ENCODE data around the gene GORAB.
A peak's percentile ranks its signal among the peaks of the same experiment; 100 is the strongest.

Gene GORAB

DNA sequence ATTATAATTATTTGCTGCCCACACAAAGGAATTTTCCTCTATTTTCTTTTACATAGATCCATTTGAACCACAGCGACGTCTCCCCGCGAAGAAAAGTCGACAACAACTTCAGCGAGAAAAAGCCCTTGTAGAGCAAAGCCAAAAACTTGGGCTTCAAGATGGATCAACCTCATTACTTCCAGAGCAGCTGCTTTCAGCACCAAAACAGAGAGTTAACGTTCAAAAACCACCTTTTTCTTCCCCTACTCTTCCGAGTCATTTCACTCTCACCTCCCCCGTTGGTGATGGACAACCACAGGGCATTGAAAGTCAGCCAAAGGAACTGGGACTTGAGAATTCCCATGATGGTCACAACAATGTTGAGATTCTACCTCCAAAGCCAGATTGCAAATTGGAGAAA, 7.2 kb downstream of the GORAB start:
- no peak for DNase-seq

DNA sequence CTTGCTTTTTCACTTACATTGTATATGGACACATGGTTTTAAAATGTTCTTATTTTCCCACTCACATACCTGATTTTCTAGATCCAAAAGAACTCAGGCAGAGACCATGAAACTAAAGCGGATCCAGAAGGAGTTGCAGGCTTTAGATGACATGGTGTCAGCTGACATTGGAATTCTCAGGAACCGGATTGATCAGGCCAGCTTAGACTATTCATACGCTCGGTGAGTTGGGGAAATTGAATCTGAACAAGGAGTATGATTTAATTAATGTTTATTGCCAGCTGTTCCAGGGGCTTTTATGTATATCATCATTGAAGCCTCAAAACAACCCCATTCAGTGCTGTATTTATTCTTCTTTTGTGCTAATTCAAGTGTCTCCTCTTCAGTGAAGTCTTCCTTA, 12.7 kb downstream of the GORAB start:
- no peak for DNase-seq

DNA sequence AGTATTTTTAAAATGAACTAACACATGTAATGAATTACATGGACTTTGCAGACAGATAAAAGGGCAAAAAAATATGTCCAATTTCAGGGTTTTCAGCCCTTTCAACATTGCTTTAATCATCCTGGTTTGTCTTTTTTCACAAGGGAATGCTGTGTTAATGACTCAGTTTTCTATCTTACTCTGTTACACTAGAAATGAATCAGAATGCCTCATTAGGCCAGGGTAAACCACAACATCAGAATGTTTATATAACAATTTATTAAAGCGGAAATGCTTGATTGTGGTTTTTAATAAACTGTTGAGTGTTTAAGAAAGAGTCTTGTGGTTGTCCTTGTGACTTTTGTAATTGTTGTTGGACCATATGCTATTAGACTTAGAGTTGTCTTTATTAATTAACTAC, 13.5 kb downstream of the GORAB start:
- DNase-seq, result no peak

DNA sequence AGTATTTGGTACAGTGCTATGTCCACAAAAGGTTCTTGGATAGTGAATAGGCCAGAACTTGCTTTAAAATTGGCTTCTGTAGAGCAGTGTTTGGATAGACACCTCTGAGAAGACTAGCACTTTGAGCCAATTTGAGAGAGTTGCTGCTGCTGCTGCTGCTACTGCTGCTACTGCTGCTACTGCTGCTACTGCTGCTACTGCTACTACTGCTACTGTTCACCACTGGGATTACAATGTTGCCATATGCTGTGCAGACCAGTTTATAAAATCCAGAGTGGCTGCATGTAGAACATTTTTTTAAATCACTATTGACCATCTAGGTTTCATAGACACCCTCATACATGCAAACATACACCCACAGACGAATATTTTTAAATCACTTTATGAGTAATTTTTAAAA, 15.3 kb downstream of the GORAB start:
- no peak for DNase-seq

DNA sequence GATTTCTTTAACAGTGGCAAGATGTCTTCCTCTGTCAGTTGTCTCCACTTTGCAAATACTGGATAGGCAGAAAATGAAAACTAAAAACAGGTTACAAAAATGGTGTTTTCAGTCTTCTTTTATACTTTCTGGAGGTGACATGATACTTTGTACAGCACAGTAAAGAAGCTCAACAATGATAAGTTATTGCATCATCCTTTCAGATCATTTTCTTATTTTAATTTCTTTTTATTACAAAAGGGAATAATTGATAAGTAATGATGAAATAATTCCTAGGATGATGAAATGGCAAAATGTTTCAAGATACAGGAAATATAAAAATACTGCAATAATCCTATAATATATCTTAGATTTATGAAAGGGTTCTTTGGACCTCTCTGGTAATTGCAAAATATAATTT, 16.5 kb downstream of the GORAB start:
- DNase-seq, result no peak

DNA sequence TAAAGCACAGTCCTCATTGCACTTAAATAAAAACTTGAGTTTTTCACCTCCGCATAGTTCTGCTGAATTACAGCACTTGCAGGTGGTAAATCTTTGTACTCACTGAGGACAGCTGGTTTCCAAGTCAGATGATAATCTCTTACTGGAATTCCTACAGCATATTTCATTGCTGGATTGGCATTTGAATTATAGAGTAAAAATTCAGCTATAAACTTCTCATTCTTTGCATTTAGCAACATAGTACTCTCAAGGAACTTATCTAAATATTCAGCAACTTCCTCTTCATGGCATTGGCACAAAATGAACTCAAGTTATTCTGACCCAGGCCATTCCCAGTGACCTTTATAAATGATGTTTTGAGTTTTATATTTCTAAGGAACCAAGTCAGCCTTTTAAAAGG, 23.4 kb downstream of the GORAB start:
- DNase-seq, result no peak

DNA sequence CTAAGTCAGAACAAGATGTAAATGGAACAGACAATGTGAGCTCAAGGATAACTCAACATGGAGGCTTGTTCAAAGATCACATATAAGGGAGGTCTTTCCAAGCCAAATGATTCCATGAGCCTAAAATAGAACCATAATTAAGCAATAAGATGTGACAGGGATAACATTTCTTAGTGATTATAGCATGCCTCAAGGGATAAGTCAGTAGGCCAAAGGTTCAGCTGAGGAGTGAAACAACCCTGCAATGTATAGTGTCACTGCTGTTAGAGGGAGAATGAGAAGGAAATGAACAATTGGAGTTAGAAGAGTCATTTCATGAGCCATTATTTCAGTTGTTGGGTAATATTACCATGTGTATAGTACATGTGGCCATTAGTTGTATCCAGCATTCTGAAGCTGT, 25.0 kb downstream of the GORAB start:
- DNase-seq, result no peak

DNA sequence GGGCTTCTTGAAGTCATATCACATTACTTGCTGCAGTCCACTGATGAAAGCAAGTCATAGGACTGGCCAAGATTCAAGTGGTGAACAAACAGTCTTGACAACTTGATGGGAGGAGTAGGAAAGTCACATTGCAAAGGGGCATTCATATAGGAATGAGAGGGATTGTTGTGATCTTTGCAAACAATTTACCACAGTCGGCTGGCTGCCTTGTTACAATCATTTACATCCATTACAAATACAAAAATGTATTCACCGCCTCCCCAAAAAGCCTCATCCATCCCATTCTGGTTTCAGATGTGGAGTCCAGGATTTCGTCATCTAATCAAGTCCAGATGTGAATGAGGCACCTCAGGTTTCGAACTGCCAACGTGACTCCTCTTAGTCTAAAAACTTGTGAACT, 26.8 kb downstream of the GORAB start:
- DNase-seq, result no peak

DNA sequence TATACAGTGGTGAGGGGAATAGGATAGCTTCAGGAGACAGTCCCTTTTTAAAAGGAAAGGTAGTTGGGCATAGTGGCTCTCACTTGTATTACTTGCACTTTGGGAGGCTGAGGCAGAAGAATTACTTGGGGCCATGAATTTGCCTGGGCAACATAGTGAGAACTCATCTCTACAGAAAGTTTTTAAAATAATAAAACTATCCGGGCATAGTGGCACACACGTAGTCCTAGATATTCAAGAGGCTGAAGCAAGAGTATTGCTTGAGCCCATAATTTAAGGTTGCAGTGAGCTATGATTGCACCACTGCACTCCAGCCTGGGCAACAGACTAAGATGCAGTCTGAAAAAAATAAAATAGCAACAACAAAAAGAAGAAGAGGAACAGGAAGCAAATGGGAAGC, 27.2 kb downstream of the GORAB start:
- DNase-seq, result no peak

DNA sequence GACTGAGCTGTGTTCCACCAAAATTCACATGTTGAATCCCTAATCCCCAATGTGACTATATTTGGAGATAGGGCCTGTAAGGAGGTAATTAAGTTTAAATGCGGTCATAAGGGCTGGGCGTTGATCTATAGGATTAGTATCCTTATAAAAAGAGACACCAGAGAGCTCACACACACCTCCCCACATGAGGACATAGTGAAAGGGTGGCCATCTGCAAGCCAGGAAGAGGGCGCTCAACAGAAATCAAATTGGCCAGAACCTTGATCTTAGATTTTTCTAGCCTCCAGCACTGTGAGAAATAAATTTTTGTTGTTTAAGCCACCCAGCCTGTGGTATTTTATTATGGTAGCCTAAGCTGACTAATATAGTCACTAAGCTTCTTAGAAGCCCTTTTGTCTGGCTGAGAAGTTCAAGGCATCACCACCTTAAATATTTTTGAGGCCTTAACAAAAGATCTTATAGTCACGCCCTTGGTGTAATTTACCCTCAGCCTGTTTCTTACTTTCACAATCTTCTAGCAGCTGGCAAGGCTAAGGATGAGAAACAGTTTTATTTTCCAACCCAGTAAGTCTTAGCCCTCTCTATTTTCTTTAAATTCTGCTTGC, 28.8 kb downstream of the GORAB start:
- no peak for DNase-seq

DNA sequence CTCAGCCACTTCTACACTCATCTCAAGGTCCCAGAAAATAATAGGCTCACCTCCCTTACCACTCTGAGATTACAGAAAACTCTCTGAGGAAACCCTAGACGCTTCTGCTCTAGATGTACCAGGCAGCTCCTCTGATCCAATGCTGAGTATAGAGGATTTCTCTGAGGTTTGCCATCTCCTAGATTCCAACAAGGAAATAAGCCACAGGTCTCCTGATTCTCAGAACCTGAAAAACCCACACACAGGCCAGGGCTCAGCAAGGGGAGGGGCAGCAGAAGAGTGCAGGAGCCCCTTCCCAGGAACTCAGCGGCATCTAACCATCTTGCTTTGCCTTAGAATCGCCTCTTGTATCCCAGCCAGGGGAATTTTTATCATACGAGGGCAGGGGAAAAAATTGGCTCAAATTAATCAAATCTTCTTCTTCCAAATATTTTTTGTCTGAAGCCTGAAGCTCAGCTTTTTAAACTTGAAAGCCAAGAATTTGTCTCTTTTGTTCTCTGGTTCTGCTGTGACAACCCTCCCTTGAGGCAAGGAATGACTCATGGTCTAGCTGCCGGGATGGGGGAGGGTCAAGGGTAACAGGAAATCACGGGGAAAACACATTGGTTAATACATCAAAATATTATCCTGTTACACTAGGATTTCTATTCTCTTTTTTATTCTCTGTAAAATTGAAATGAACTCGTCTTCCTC, 30.8 kb downstream of the GORAB start:
- DNase-seq, result peak; percentile 38

DNA sequence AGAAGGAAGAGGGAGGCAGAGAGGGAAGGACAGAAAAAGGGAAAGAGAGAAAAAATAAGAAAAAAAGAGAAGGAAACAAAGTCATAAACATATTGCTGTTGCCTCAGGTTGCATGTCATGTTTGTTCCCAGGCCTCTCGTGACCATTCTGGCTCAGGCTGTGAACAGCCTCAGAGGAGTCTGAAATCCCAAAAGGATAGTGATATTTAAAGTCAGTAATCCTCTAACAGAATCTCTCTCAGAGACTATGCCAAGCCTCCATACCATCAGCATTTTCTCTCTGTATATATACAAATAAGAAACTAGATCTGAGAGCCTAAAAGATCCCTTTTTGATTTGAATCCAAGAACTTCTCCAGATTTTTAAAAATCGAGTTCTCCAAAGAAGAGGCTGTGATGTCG, 35.2 kb downstream of the GORAB start:
- no peak for DNase-seq

DNA sequence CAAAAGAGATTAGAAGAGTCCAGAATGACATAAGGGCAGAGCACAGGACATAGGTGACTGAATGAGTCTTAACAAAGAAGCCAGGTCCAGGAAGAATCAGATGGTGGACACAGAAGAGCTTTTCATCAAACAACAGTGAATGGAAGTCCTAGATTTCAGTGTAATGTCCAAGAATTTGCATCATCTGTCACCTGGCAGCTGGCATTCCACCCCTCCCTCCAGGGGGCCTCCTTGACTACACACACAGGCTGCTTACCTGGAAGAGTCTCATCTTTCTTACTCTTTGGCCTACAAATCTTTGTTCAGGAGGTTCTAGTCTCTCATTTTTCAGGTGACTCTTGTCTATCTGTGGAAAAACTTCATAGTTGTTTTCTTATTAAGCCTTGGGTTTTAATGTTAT, 36.2 kb downstream of the GORAB start:
- DNase-seq, result no peak

DNA sequence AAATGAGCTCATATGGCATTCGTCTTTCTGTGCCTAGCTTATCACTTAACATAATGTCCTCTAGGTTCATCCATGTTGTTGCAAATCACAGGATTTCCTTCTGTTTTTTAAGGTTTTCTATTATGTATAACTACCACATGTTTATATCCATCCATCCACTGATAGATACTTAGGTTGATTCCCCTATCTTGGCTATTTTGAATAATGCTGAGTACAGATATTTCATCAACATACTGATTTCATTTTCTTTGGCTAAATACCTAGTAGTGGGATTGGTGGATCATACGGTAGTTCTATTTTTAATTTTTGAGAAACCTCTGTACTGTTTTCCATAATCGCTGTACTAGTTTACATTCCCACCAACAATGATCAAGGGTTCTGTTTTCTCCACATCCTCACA, 45.0 kb downstream of the GORAB start:
- DNase-seq, result no peak

DNA sequence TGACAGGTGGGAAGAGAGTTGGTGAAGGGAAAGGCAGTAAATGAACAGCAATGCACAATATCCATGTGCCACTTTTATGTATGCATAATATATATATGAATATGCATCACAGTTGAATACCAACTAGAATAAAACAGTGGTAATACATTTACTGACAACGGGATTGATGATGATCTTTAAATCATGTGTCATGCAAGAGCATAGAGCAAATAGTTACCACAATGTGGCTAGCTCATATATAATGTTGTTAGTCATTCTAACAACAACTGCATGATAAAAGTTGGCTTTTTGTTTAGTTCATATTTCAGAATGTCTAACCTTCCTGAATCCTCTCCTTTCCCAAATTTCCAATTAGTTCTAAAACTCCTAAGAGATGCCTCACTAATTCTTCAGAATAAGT, 46.4 kb downstream of the GORAB start:
- no peak for DNase-seq

DNA sequence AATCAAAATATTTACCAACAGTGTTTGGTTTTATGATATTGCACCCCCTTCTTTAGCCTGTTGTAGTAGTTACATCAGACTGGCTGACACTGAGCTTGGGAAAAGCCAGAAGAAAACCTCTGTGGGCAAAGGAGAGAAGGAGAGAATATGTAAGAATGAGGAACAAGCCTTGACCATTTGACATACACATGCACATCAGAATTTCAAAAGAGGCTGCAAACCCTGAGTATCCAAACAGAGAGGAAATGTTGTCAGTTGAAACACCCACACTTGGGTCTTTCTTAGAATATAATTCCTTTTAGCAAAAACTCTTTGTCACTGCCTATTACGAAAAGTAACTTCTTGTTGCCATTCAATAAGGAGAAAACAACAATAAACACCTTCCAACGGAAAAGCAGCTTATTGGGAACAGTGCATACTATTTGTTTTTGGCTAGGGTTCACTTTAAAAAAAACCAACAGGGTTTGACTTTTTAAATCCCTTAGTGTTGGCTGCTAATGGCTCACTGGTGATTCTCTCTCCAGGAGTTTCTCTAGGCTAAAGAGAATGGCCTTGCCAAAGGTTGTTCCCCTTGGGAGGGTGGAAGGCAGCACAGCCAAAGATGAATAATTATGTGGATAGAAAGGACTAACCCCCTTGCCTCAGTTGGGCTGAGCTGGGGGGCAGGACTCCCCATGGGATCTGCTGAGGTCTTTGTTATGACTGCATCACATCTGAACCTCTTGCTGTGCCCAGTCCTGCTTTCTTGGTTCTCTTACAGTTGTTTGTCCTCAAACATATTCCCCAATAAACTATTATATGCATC, 48.9 kb downstream of the GORAB start:
- no peak for DNase-seq

DNA sequence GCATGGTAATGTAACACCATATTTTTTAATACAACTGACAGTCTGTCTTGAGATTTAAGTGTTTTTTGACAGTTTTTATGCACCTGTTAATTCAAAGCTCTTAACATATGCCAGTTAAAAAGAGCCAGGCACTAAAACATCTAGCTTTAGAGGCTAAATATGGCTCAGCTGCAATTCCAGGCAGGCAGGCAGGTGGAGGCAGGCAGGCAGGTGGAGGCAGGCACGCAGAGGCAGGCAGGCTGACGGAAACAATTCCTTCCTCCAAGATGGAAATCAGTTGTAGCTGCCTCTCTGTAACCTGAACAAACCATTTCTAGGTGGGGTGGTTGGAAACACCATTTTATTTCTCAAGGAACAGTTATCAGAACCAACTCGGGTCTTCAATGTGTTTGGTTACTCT, 51.2 kb downstream of the GORAB start:
- no peak for DNase-seq

DNA sequence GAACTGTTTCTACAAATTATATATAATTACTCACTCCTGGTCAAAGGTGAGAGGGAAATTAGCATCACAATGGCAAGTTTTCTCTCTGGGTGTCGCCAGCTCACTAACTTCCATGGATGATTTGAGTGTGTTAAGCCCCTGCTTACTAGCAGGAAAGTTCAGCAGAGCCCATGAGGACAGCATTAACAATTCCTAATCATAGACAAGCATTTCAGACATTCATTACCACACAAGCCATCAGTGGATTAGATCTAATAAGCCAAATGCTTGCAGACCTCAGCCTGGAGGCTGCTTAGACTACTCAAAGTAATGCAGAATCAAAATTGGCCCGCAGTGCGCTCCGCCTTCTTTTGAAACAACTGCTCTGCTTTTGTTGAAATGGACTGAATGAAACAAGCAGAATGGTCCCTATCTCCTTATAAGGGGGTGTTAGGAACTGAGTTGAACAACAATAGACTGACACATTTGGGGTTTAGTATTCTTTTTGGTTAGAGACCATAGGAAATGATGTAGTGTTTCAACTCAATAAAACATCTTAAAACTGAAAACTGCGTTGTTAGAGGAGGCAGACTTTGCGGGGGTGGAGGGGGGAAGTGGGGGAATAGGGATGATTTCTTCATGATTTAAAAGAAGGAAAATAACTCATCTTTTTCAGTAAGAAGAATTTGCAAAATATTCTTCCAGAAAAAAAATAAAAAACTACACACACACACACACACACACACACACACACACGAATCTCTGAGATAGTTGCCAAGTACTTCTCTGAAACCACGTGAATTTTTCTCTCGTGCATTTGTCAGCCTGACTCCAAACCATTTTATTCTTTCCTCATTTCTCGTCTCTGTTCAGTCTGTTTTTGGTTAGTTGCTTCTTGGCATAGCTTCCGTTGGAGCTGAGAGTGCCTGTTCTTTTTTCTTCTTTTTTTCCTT, 54.6 kb downstream of the GORAB start:
- DNase-seq, result no peak

DNA sequence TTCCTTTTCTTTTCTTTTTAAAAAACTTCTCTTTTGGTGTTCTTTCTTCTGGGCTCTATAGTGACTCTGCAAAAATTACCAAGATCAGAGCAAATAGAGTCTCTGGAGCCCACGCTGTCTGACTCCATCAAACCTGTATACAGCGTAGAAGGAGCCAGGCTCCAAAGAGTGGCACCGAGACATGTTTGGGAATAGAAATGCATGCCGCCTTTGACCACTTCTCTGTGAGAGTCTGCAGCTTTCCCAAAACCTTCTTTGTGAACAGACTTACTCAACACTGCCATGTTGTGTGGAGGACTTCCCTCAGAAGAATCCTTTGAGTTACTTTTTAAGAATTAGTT, 55.3 kb downstream of the GORAB start:
- no peak for DNase-seq

DNA sequence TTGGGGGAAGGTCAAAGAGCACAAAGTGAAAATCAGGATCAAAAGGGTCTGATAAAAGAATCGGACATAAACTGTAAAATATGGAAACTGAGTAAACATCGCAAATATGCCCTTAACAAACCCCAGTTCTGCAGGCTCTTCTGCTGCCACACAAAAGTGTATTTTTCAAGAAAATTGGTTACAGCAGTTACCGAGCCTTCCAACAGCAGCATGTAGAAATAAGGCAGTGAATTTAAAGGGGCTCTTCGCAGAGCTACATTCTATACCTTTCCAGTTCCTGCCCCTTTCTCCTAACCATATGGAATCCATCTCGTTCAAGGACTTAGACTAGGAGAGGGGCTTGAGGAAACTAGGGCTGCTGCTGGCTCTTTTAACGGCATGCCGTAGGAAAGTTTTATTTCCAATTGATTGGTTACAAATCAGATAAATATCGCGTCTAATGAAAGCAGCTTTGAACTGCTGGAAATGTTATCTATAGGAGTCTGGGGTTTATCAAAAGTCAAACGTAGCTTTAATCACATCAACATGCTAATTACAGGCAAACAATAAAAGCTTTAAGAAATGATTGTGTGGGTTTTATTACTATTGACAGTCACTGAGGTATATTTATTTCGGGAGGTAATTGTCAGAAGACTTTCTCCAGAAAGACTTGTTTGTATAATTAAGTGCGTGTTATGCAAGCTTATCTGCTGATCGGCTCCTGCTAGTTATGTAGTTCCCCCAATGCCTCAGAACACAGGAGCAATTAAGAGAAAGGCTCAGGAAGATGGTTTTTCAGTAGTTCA, 59.1 kb downstream of the GORAB start:
- no peak for DNase-seq

DNA sequence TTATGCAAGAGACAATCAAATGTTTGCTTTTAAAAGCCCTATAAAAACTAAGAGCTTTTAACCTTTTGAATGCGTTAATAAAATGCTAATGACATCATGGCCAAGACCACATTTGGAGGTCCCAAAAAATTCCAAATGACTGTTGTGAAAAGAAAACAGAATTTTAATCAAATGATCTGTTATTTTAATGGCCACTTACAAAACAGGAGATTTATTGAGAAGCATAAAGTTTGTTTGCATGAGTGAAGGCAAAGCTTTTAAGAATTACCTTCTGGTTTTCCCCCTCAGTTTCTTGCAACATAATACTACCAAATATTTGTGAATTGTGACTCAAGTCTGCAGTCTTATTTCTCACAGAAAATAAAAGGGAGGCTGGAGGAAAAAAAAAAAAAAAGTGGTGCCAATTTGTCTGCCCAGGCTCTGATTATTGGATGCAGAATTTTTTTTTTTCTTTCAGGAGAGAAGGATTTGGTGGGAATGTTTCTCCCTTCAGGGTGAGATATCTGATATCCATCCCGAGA, 60.7 kb downstream of the GORAB start:
- no peak for DNase-seq

Data from NCI-H226 (cell line).